Measurements from ENCODE around the gene OSCAR. TPM values are rescaled to one million over a fixed set of nuclear protein-coding genes. Genes with fewer than 3 reads are reported as not detected.

Gene OSCAR
- polyA plus RNA-seq, 1 donor from 2014 or later, result 0.40 TPM

GRCh38 chr19:54077334-54077733, 23.3 kb downstream of the OSCAR start:
- peak overlapping the region in 1 of 3 donors; percentile 10 for H3K27ac Mint-ChIP-seq
- no peak overlapping the region for H3K4me3 Mint-ChIP-seq
- H3K27me3 Mint-ChIP-seq, result peaks cover 4% of the 10 kb centered on the region
- no peaks in the 10 kb centered on the region for H3K4me1 Mint-ChIP-seq
- no peaks in the 10 kb centered on the region for H3K36me3 Mint-ChIP-seq
- H3K9me3 Mint-ChIP-seq, result peaks cover 0 to 10% (median 1%) of the 10 kb centered on the region in 3 donors

GRCh38 chr19:54074851-54075250, 25.8 kb downstream of the OSCAR start:
- Mint-ChIP-seq H3K4me3 (no peak overlapping the region), H3K36me3 (no peaks in the 10 kb centered on the region), H3K4me1 (no peaks in the 10 kb centered on the region), H3K9me3 (peaks cover 0 to 7% (median under 1%) of the 10 kb centered on the region in 3 donors), H3K27me3 (peaks cover 4% of the 10 kb centered on the region), H3K27ac (no peak overlapping the region)

- Mint-ChIP-seq H3K36me3 (no peaks in the 10 kb centered on the region), H3K9me3 (peaks cover 0 to 11% (median 11%) of the 10 kb centered on the region in 3 donors), H3K27ac (no peak overlapping the region)
Observed at GRCh38 chr19:54073829-54074228, 26.8 kb downstream of the OSCAR start.

GRCh38 chr19:54069470-54069869, 31.1 kb downstream of the OSCAR start:
- H3K27me3 Mint-ChIP-seq, result peaks cover 2% of the 10 kb centered on the region
- peaks cover 2 to 16% (median 10%) of the 10 kb centered on the region in 3 donors for H3K9me3 Mint-ChIP-seq
- no peak overlapping the region for H3K27ac Mint-ChIP-seq
- no peaks in the 10 kb centered on the region for H3K36me3 Mint-ChIP-seq
- peaks cover 0 to 2% (median 0%) of the 10 kb centered on the region in 3 donors for H3K4me1 Mint-ChIP-seq
- no peak overlapping the region for H3K4me3 Mint-ChIP-seq

More at GRCh38 chr19:54073829-54074228, 26.8 kb downstream of the OSCAR start:
- Mint-ChIP-seq H3K27me3 (no peaks in the 10 kb centered on the region), H3K4me3 (no peak overlapping the region), H3K4me1 (peaks cover 0 to 2% (median 0%) of the 10 kb centered on the region in 3 donors)

GRCh38 chr19:54063350-54064116, 37.1 kb downstream of the OSCAR start, which contains the start of gene VSTM1:
TSS of gene VSTM1 (minus strand) at chr19:54063897. CDS start at chr19:54063777, 120 bp downstream.
- Mint-ChIP-seq H3K27me3 (peaks cover 12% of the 10 kb centered on the region), H3K27ac (no peak within 1 kb of the TSS), H3K36me3 (no peaks in the 10 kb centered on the region), H3K4me3 (no peak within 1 kb of the TSS), H3K4me1 (no peaks in the 10 kb centered on the region), H3K9me3 (peaks cover 2 to 11% (median 5%) of the 10 kb centered on the region in 3 donors)

- H3K36me3 Mint-ChIP-seq, result no peaks in the 10 kb centered on the region
- H3K4me1 Mint-ChIP-seq, result no peaks in the 10 kb centered on the region
- H3K4me3 Mint-ChIP-seq, result no peak overlapping the region
- H3K27ac Mint-ChIP-seq, result no peak overlapping the region
- H3K9me3 Mint-ChIP-seq, result peaks cover 2 to 11% (median 5%) of the 10 kb centered on the region in 3 donors
- peaks cover 12% of the 10 kb centered on the region for H3K27me3 Mint-ChIP-seq
Observed at GRCh38 chr19:54062643-54063042, 38.0 kb downstream of the OSCAR start.

- no peak overlapping the region for H3K27ac Mint-ChIP-seq
- H3K4me1 Mint-ChIP-seq, result no peaks in the 10 kb centered on the region
- peaks cover 4% of the 10 kb centered on the region for H3K36me3 Mint-ChIP-seq
- H3K27me3 Mint-ChIP-seq, result peaks cover 1% of the 10 kb centered on the region
- H3K9me3 Mint-ChIP-seq, result peaks cover 2 to 13% (median 8%) of the 10 kb centered on the region in 3 donors
- no peak overlapping the region for H3K4me3 Mint-ChIP-seq
Observed at GRCh38 chr19:54047616-54048015, 53.0 kb downstream of the OSCAR start.

- H3K9me3 Mint-ChIP-seq, result peaks cover 2 to 13% (median 5%) of the 10 kb centered on the region in 3 donors
- H3K27me3 Mint-ChIP-seq, result peaks cover 3% of the 10 kb centered on the region
- no peak overlapping the region for H3K27ac Mint-ChIP-seq
- no peak overlapping the region for H3K4me3 Mint-ChIP-seq
- no peaks in the 10 kb centered on the region for H3K4me1 Mint-ChIP-seq
- peaks cover 4% of the 10 kb centered on the region for H3K36me3 Mint-ChIP-seq
Observed at GRCh38 chr19:54045771-54046170, 54.8 kb downstream of the OSCAR start.

Other genes with a start within 250 kb of the OSCAR start
- gene MYADM, start 232.9 kb downstream of the OSCAR start, polyA plus RNA-seq, result 47.0 TPM
- not detected for gene PRKCG, start 218.6 kb downstream of the OSCAR start, polyA plus RNA-seq
- not detected for gene CACNG7, start 191.5 kb downstream of the OSCAR start, polyA plus RNA-seq
- not detected for gene CACNG8, start 137.9 kb downstream of the OSCAR start, polyA plus RNA-seq
- gene CACNG6, start 109.2 kb downstream of the OSCAR start, polyA plus RNA-seq, result not detected
- gene VSTM1, start 36.9 kb downstream of the OSCAR start, polyA plus RNA-seq, result not detected
- gene TARM1, start 19.4 kb downstream of the OSCAR start, polyA plus RNA-seq, result not detected
- gene NDUFA3, start 2.1 kb upstream of the OSCAR start, polyA plus RNA-seq, result 458 TPM
- gene TFPT, start 14.9 kb upstream of the OSCAR start, polyA plus RNA-seq, result 11.9 TPM
- gene PRPF31, start 15.0 kb upstream of the OSCAR start, polyA plus RNA-seq, result 70.6 TPM
- 15.1 TPM for gene CNOT3, start 37.0 kb upstream of the OSCAR start, polyA plus RNA-seq
- 15.8 TPM for gene LENG1, start 58.9 kb upstream of the OSCAR start, polyA plus RNA-seq
- gene TMC4, start 72.4 kb upstream of the OSCAR start, polyA plus RNA-seq, result not detected
- 16.1 TPM for gene MBOAT7, start 88.8 kb upstream of the OSCAR start, polyA plus RNA-seq
- gene TSEN34, start 90.5 kb upstream of the OSCAR start, polyA plus RNA-seq, result 33.2 TPM
- gene RPS9, start 100.1 kb upstream of the OSCAR start, polyA plus RNA-seq, result 1,165 TPM
- 0.16 TPM for gene LILRB3, start 122.2 kb upstream of the OSCAR start, polyA plus RNA-seq
- 0.18 TPM for gene LILRA6, start 142.0 kb upstream of the OSCAR start, polyA plus RNA-seq
- gene LILRB5, start 156.5 kb upstream of the OSCAR start, polyA plus RNA-seq, result not detected
- 1.2 TPM for gene LILRB2, start 180.3 kb upstream of the OSCAR start, polyA plus RNA-seq
- 0.59 TPM for gene LILRA5, start 212.4 kb upstream of the OSCAR start, polyA plus RNA-seq
- 6.4 TPM for gene LILRA4, start 238.4 kb upstream of the OSCAR start, polyA plus RNA-seq